OCI-M1 (cell line): Measurements from ENCODE around the gene EIF4G3.
A peak's percentile ranks its signal among the peaks of the same experiment; 100 is the strongest.
"Not testable (repeated sequence)": the region's sequence is repeated elsewhere in the genome, so short reads cannot be mapped to it uniquely, and the experiment has no call there.

Experiments
- DNase-seq: peaks from one replicate; lab custom pipeline; 2025; lab: John Stamatoyannopoulos, UW

Gene EIF4G3, protein sequence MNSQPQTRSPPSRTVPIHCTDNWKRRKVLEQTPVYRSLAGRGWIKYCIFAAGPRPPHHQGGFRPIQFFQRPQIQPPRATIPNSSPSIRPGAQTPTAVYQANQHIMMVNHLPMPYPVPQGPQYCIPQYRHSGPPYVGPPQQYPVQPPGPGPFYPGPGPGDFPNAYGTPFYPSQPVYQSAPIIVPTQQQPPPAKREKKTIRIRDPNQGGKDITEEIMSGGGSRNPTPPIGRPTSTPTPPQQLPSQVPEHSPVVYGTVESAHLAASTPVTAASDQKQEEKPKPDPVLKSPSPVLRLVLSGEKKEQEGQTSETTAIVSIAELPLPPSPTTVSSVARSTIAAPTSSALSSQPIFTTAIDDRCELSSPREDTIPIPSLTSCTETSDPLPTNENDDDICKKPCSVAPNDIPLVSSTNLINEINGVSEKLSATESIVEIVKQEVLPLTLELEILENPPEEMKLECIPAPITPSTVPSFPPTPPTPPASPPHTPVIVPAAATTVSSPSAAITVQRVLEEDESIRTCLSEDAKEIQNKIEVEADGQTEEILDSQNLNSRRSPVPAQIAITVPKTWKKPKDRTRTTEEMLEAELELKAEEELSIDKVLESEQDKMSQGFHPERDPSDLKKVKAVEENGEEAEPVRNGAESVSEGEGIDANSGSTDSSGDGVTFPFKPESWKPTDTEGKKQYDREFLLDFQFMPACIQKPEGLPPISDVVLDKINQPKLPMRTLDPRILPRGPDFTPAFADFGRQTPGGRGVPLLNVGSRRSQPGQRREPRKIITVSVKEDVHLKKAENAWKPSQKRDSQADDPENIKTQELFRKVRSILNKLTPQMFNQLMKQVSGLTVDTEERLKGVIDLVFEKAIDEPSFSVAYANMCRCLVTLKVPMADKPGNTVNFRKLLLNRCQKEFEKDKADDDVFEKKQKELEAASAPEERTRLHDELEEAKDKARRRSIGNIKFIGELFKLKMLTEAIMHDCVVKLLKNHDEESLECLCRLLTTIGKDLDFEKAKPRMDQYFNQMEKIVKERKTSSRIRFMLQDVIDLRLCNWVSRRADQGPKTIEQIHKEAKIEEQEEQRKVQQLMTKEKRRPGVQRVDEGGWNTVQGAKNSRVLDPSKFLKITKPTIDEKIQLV (N-terminal part only)

DNA sequence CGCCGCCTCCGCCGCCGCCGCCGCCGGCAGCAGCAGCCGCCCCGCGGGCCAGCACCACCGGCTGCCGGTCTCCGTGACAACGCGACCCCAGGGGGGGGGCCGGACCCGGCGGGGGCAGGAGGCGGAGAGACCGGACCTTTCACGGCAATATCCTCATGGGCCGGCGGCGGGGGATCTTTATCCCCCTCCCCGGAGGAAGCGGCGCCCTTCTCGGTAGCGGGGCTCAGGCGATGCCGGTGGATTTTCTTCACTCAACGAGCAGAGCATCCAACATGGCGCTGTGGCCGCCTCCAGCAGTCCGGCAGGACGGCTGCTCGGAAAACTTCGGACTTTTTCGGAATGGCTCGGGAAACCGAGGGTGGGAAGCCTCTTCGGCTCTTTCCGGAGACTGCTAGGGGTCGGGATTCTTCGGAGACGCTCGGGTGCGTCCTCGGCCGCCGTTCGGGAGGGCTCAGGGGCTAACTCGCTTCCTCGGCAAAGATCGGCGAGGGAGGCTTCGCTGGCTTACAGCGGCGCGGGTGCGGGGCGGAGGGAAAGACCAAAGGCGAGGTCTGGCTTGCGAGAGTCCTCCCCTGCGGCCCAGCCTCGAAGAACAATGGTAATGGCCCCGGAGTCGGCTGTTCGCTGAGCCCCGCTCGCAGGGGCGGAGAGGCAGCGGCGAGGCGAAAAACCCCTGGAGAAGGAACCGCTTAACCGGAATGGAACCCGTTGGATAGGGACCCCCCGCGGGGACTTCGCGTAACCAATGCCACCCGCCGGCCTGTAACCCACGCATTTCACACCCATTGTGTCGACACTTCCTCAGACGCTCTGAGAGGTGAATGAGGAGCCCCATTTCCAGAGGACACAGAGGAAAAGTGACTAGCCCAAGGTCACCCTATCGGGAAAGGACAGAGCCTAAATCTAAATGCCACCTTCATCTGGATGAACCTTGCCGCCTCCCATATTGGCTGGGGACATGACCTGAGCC is at the start of gene EIF4G3:
Gene EIF4G3, minus strand, starts transcription at position 312 of the 970 bp plus-strand sequence. CDS start 174,155 bp downstream, outside the sequence.
- DNase-seq: peak; percentile 99

DNA sequence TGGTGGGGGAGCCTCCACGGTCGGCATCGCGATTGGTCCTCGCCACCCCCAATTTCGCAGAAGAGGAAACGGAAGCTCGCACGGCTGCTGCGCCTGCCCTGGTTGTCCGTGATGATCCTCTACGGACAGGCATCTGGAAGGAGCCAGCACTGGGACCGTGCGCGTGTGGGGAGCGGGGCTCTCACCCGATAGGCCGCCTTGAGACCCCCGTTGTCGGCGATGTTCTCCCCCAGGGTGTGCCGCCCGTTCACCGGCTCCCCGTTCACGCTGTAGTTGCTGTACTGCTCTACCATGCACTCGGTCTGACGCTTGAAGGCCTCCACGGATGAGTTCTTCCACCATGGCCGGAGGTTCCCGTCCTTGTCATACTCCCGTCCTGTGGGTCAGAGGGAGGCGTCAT is 48.4 kb upstream of the EIF4G3 start:
- no peak for DNase-seq

DNA sequence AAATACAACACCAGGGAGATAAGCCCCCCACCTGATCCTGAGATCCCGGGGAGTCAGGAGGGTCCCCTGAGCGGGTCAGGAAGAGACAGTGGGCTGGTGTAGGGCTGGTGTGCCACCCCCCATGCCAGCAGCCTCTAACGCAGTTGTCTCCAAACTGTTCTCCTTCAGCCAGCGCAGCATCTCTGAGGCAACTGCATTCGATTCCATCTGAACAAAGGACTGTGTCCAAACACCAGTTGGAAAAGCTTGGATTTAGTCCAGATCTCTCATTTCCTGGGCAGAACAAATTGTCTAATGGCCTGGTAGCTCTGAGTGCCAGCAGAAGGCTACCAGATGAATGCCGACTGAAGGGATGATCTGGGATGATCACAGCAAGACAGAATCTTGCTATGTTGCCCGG is 44.1 kb upstream of the EIF4G3 start:
- no peak for DNase-seq

DNA sequence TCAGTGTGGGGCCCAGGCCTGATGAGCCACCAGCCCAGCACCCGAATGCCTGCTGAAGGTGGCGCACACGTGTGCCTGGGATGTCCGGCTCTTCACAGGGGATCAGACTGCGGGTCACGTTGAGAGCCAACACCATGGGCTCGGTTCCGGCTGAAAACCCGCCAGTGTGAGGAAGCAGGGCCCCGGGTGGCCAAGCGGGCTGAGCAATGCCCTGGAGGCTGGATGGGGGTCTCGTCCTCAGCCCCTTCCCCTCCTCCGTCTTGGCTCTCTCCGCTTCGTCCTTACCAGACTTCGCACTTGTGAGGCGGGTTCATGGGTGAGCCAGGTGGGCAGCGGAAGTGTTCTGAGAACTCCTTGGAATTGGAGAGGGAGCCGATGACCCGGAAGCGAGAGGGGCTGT is 43.0 kb upstream of the EIF4G3 start:
- DNase-seq: no peak

DNA sequence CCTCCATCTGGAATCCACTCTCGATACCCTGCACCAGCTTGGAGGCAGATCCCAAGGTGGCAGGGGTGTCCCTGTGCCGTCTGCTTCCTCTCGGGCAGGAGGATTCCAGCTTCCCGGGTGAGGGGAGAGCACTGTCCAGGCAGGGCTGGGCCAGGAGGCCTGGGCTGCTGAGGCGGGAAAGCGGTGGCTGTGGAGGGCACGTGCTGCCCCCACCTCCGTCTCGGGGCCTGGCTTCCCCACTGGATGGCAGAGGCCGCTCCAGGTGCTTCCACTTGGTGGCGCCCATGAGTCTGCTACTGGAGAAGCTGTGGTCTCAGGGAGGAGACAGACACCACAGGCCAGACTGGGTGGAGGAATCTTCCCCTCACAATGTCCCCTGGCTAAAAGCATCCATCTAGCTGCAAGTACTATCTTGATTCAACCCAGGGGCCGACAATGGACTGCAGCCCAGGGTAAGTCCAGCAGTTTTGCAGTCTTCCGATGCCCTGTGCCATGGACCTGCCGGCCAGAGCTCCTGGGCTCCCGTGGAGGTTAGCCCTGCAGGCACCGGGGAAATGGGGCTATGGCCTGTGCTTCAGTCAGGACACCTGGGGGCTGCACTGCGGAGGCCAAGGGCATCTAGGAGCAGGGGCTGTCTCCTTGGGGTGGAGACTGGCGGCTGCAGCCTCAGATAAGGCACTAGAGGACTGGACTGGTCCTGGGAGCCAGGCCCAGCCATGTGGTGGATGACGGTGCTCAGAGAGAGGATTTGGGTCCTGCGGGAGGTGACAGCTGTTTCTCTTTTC is 41.3 kb upstream of the EIF4G3 start:
- DNase-seq: peak; percentile 56

DNA sequence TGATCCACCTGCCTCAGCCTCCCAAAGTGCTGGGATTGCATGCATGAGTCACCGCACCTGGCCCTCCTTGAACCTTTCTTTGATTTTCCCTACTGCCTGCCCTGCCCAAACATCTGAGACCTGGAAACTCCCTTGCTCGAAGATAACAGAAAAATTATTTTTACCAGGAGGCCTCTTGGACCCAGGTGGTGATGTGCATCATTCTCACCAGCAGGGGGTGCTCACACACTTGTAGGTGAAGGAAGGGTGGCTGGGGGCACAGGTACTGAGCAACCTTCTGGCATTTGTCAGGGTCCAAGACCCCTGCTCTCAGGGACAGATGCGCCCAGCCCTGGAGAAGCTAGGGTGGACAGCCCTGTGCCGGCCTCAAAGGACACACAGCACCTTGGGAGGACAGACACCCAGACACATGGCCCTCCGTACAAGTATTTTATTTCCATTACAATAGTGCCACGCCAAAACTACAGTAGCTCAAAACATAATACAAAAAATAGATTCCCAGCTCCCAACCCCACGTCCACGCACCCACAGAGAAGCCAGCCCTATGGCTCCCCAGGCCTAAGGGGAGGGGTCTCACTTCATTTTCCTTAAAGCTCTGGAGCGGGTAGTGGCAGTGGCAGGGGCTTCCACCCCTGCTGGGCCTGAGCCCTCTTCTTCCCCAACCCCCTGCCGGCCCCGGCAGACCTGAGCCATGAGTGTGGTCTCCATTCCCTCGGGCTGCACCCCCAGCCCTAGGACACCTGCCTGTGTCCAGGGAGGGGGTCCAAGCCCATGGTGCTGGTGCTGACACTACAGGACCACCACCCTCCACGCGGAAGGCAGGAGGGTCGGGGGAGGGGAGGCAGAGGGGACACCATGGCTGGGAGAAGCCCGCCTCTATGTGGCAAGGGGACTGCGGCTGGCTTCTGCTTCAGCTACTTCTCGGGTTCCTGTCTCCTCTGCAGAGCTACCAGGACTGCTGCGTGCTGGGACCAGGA is 40.4 kb upstream of the EIF4G3 start:
- DNase-seq: peak; percentile 69

DNA sequence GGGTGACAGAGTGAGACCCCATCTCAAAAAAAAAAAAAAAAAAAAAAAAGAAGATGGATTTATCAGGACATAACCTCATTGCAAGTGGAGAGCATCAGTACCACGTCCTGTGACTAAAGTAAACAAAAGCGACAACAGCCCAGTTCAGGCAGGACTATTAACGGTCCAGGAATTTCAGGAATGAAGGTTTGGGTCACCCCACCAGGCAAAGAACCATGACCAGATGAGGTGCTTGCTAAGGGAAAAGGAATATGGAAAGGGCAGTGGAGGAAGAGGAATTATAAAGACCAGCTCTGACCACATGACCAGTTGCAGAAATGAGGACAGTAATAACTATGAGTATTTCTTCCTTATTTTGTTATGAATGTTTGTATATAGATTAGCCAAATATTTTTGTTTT is 35.4 kb upstream of the EIF4G3 start:
- DNase-seq: no peak

DNA sequence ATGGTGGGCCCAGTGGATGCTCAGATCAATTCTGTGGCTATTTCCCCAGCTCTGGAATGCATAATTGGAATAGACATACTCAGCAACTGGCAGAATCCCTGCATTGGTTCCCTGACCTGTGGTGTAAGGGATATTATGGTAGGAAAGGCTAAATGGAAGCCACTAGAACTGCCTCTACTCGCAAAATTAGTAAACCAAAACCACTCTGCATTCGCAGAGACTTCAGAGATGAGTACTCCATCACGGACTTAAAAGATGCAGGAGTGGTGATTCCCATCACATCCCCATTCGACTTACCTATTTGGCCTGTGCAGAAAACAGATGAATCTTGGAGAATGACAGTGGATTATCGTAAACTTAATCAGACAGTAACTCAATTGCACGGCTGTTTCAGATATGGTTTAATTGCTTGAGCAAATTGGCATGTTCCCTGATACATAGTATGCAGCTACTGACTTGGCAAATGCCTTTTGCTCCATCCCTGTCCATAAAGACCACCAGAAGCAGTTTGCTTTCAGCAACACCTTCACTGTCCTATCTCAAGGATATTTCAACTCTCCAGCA is 31.5 kb upstream of the EIF4G3 start:
- not testable (repeated sequence) for DNase-seq

DNA sequence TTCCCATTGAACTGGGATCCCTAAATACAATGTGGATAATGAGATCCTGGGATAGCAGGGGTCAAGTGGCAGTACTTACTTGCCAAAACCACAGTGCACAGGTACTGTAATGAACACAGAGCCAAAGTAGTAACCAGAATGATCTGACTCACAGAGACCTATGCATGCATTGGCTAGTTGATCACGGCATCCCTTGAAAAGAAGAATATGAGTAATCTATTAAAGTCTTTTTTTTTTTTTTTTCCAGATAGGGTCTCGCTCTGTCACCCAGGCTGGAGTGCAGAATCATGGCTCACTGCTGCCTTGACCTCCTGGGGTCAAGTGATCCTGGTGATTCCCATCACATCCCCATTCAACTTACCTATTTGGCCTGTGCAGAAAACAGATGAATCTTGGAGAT is 29.4 kb upstream of the EIF4G3 start:
- DNase-seq: no peak

DNA sequence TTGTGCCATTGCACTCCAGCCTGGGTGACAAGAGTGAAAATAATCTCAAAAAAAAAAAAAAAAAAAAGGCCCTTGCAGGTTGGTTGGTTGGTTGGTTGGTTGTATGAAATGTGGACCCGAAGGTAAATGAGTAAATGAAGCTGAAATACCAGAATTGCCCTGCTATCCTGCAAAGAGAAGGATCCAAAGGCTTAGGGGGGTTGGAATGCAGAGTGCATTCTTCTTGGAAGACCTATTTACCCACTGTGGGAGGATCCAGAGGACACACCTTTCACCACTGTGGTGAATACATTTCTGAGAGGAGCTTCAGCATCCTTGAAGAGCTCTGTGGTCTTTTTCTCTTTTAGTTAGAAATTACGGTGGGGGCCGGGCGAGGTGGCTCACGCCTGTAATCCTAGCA is 28.7 kb upstream of the EIF4G3 start:
- no peak for DNase-seq

DNA sequence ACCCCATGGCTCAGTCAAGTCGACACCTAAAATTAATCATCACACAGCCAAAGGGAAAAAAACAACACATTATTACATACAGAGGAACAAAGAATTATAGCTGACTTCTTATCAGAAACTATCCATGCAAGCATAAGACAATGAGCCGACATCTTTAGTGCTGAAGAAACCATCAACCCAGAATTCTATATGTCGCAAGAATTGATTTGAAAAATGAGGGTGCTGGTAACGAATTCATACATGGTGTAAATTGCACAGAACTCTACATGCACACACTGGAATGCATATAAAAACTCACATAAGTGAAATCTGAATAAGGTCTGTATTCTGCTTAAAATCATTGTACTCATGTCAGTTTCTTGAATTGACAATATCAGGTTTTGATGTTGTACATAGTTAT is 25.0 kb upstream of the EIF4G3 start:
- no peak for DNase-seq

DNA sequence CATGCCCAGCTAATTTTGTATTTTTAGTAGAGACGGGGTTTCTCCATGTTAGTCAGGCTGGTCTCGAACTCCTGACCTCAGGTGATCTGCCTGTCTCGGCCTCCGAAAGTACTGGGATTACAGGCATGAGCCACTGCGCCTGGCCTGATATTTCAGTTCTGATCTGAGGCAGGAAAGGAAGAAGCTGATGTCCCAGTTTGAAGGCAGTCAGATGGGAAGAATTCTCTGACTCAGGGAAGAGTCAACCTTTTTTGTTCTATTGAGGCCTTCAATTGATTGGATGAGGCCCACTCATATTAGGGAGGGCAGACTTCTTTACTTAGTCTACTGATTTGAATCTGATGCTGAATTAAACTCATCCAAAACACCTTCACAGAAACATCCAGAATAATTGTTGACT is 24.5 kb upstream of the EIF4G3 start:
- DNase-seq: not testable (repeated sequence)

DNA sequence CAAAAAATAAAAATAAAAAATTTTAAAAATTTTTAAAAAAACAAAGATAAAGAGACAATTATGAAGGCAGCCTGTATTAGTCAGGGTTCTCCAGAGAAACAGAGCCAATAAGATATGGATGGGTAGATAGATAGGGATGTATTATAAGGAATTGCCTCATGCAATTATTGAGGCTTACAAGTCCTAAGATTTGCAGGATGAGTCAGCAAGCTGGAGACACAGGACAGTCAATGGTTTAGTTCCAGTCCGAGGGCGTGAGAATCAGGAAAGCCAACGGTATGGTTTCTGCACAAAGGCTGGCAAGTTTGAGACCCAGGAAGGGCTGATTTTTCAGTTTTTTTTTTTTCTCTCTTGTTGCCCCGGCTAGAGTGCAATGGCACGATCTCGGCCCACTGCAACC is 24.1 kb upstream of the EIF4G3 start:
- no peak for DNase-seq

DNA sequence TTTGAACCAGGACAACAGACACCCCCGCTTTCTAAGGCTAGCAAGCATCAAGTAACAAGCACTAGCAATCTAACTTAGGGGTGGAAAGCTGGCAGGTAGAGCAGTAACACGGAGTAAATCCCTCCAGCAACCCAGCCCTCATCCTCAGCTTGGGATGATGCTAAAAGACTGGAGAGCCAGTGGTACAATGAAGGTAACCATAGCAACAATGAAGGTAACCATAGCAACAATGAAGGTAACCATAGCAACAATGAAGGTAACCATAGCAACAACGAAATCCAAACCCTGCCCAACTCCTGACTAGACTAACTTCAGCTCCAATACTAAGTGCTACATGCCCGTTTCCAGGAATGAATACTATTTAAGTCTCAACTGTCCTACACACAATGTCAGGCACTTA is 22.2 kb upstream of the EIF4G3 start:
- DNase-seq: peak; percentile 46

DNA sequence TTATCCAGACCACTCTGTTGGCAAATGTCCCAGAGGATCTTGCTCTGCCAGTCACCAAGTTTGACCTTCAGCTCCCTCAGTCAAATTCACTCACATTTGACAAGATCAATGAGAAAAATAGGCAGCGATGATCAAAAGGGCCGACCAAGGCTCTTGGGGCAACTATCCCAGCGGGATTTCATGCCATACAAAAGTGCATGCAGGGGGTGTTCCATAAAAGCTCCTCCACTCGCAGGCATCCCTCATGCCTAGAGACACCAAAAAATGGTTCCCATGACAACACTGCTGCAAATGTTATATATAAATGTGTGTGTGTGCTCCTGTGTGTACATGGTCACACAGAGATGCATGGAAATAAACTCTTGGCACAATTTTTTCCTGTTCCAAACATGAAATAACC is 16.2 kb upstream of the EIF4G3 start:
- no peak for DNase-seq

DNA sequence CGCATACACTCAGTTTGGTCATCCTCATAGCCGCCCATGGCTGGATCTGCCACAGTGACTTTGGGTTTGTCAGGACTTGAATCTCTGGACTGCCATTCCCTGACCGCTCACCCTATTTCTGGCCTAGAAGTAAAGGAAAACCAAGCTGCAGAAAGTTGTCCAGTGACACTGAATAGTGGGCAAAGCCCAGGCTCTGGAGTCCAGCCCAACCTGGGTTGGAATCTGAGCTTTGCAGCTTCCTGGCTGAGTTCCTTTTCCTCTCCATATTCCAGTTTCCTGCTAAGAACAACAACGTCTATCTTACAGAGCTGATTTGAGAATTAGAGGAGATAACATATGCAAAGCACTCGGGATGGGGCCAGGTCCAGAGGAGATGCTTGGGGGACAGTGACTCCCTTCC is 15.6 kb upstream of the EIF4G3 start:
- DNase-seq: no peak

DNA sequence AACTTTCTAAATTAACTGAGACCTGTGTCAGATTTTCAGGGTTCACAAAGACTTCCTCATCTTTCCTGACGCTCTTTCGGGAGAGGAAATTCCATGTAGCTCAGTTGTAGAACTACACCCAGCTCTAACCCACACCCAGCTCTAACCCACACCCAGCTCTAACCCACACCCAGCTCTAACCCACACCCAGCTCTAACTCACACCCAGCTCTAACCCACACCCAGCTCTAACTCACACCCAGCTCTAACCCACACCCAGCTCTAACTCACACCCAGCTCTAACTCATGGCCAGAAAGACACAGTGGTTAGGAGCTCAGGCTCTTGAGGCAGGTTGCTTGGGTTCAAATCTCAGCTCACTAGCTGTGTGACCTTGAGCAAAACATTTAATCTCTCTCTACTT is 14.1 kb upstream of the EIF4G3 start:
- DNase-seq: not testable (repeated sequence)

DNA sequence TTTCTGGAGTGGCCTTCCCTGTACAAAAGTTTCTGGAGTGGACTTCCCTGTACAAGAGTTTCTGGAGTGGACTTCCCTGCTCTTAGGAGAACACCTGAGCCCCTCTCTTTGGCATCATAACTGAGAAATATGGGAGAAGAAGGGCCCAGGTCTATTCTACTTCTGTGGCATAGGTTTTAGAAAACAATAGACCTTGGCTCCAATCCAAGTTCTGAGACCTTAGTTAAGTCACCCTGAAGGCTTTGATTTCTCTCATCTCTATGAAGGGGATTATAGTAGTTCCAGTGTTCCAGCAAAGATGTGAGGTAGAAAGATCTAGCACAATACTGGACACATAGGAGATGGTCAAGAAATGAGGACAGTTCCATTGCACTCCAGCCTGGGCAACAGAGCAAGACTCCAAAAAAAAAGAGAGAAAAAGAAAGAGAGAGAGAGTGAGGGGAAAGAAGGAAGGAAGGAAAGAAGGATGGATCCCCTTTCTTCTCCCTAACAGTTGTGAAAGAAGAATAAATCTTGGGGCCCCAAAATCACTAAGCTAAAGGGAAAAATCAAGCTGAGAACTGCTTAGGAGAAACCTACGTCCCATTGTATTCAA is 13.3 kb upstream of the EIF4G3 start:
- DNase-seq: peak; percentile 17

DNA sequence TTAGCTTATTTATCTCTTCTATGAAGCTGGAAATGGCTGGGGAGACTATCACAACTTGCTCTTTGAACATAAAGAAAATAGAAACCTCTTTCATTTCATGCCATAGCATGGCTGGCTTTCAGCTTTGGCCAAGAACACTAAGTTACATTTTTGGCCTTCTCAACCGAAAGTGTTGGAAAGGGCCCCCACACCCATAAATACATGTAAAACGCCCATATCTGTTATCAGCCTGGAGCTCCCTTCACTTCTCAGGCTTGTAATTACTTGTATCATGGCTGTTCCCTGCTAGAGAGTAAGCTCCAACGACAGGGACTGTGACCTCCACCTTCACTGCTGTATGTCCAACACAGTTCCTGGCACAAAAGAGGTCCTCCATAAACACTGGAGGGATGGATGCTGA is 12.7 kb upstream of the EIF4G3 start:
- DNase-seq: peak; percentile 21
